HepG2 (cell line): ENCODE data around the gene TMEM198. TPM values are rescaled to one million over a fixed set of nuclear protein-coding genes. Genes with fewer than 3 reads are reported as not detected.

ENCODE experiments used
- AHR ChIP-seq: IDR thresholded peaks from 2 replicates; pipeline ENCODE4 v1.6.1; 2018; ENCODE audit warnings: missing genetic modification reagents, missing compliant biosample characterization
- ATRX ChIP-seq: sonication (generic); formaldehyde crosslinking; IDR thresholded peaks from 2 replicates; pipeline ENCODE4 v1.4.0; 2020; ENCODE audit warnings: missing genetic modification reagents, borderline replicate concordance
- FOSL2 ChIP-seq: sonication (generic); formaldehyde crosslinking; IDR thresholded peaks from 2 replicates; pipeline ENCODE4 v1.4.0; 2020; ENCODE audit warnings: missing genetic modification reagents
- GMEB1 ChIP-seq: sonication (generic); formaldehyde crosslinking; IDR thresholded peaks from 2 replicates; pipeline ENCODE4 v1.5.1; 2020; ENCODE audit warnings: missing genetic modification reagents, mild to moderate bottlenecking, borderline replicate concordance
- HNRNPK ChIP-seq: fragments of 200-400 bp; formaldehyde crosslinking; IDR thresholded peaks from 2 replicates; pipeline ENCODE4 v1.6.1; 2018; ENCODE audit warnings: low read length, low read depth, moderate library complexity, mild to moderate bottlenecking; ENCODE audit not compliant: poor library complexity, severe bottlenecking
- KLF11 ChIP-seq: IDR thresholded peaks from 2 replicates; pipeline ENCODE4 v1.6.1; 2016; ENCODE audit warnings: missing compliant biosample characterization
- KLF6 ChIP-seq: IDR thresholded peaks from 2 replicates; pipeline ENCODE4 v1.8.0; 2016; ENCODE audit warnings: missing biosample characterization, missing genetic modification reagents
- MED8 ChIP-seq: sonication (generic); formaldehyde crosslinking; IDR thresholded peaks from 2 replicates; pipeline ENCODE4 v1.8.1; 2023; ENCODE audit warnings: mild to moderate bottlenecking, missing genetic modification reagents; ENCODE audit not compliant: insufficient replicate concordance
- MTF1 ChIP-seq: sonication (generic); formaldehyde crosslinking; IDR thresholded peaks from 2 replicates; pipeline ENCODE4 v1.5.0; 2020; ENCODE audit warnings: missing genetic modification reagents
- RCOR2 ChIP-seq: IDR thresholded peaks from 2 replicates; pipeline ENCODE4 v1.6.1; 2016; ENCODE audit warnings: missing biosample characterization, missing genetic modification reagents
- SP2 ChIP-seq: sonication (generic); formaldehyde crosslinking; IDR thresholded peaks from 2 replicates; pipeline ENCODE4 v1.5.1; 2020; ENCODE audit warnings: mild to moderate bottlenecking, missing genetic modification reagents
- ZBTB34 ChIP-seq: sonication (generic); formaldehyde crosslinking; IDR thresholded peaks from 2 replicates; pipeline ENCODE4 v1.8.0; 2022; ENCODE audit warnings: mild to moderate bottlenecking, missing genetic modification reagents
- ZNF138 ChIP-seq: sonication (generic); formaldehyde crosslinking; IDR thresholded peaks from 2 replicates; pipeline ENCODE4 v1.5.0; 2020; ENCODE audit warnings: mild to moderate bottlenecking, low read depth, missing genetic modification reagents
- ZNF354B ChIP-seq: sonication (generic); formaldehyde crosslinking; IDR thresholded peaks from 2 replicates; pipeline ENCODE4 v1.8.0; 2022; ENCODE audit warnings: mild to moderate bottlenecking, missing genetic modification reagents
- ZNF646 ChIP-seq: sonication (generic); formaldehyde crosslinking; IDR thresholded peaks from 2 replicates; pipeline ENCODE4 v1.9.0; 2021; ENCODE audit warnings: mild to moderate bottlenecking, missing genetic modification reagents
- ZNF740 ChIP-seq: sonication (generic); formaldehyde crosslinking; IDR thresholded peaks from 2 replicates; pipeline ENCODE4 v1.4.0; 2020; ENCODE audit warnings: missing genetic modification reagents
- ZNF770 ChIP-seq: sonication (generic); formaldehyde crosslinking; IDR thresholded peaks from 2 replicates; pipeline ENCODE4 v1.5.0; 2020; ENCODE audit warnings: mild to moderate bottlenecking, missing genetic modification reagents
- polyA plus RNA-seq, 8 experiments: library from polyadenylated mRNA; depleted of rRNA in 3 of 8; stranded (reverse) in 7 of 8; unstranded in 1 of 8; fragments of >200 nt; fragmentation: Illumina TruSeq in 4 of 8; extraction: Trizol in 4 of 8; gene quantifications; 2 replicates each; pipeline versions ENCODE4 v1.2.1 to v1.2.3, GENCODE V29; 2011 to 2016; ENCODE audit warnings: low read depth in 4 of 8, missing spikeins in 1 of 8, mixed read lengths in 1 of 8; ENCODE audit not compliant: insufficient read depth in 1 of 8
- total RNA-seq, 5 experiments: library from RNA; depleted of rRNA; stranded (reverse); fragments of >200 nt; fragmentation: Illumina TruSeq; extraction: Trizol; gene quantifications; 2 replicates each; pipeline ENCODE4 v1.2.3, GENCODE V29; 2016; ENCODE audit warnings: low read depth in 1 of 5

TMEM198 gene
- total and polyA plus RNA-seq, 2 of the 13 experiments (the other 11 are each of a cell fraction or from before 2014, with no cell fraction given), result 17.3 to 23.5 TPM

GRCh38 chr2:219597552-219598307, 53.9 kb downstream of the TMEM198 start, which contains the start of gene STK11IP (continued):
- TF ChIP-seq FOSL2 (peak; percentile 70), KLF6 (CRISPR knock-in tag) (peak; percentile 82; the same call in 1 of the 2 replicates), KLF11 (CRISPR knock-in tag) (peak; percentile 44; the same call in 1 of the 2 replicates), ZNF740 (CRISPR knock-in tag) (peak; percentile 100), ATRX (no peak; the same call in 1 of the 2 replicates), MED8 (CRISPR knock-in tag) (peak; percentile 85), MTF1 (CRISPR knock-in tag) (no peak; the same call in 1 of the 2 replicates), ZNF646 (CRISPR knock-in tag) (no peak), SP2 (CRISPR knock-in tag) (peak; percentile 91), GMEB1 (CRISPR knock-in tag) (peak; percentile 90), ZBTB34 (CRISPR knock-in tag) (no peak; the same call in 1 of the 2 replicates), ZNF138 (no peak), AHR (CRISPR knock-in tag) (peak; percentile 75), ZNF770 (CRISPR knock-in tag) (peak; percentile 96; the same call in 1 of the 2 replicates), RCOR2 (CRISPR knock-in tag) (no peak), ZNF354B (CRISPR knock-in tag) (no peak), HNRNPK (no peak)
